NCI-H1417 (cell line): Measurements from ENCODE around the gene RAPGEF1.

ENCODE experiments used
- DNase-seq, 3 experiments: peaks; one replicate each; lab custom pipeline; 2025; lab: John Stamatoyannopoulos, UW

RAPGEF1 gene

GRCh38 chr9:131529597-131530545 is 210.0 kb downstream of the RAPGEF1 start:
- DNase-seq, result no peak

- no peak for DNase-seq
Measured at GRCh38 chr9:131528886-131529505, 210.9 kb downstream of the RAPGEF1 start.

GRCh38 chr9:131528186-131528585 is 211.7 kb downstream of the RAPGEF1 start:
- DNase-seq, result no peak
